Mucosa of descending colon (tissue), 3 donors: ENCODE measurements around the gene KLHL20. TPM values are rescaled to one million over a fixed set of nuclear protein-coding genes. Genes with fewer than 3 reads are reported as not detected.
"Not testable (repeated sequence)": the region's sequence is repeated elsewhere in the genome, so short reads cannot be mapped to it uniquely, and the experiment has no call there.

Experiments
- ATAC-seq: fragments of 200-7000 bp; cut with Tn5 transposase; one replicate; pipeline ENCODE4 v1.9.1; 2020; ENCODE audit warnings: mild to moderate bottlenecking, moderate library complexity
- DNase-seq, 3 donors: peaks; one replicate each; pipeline ENCODE4 v3.0.0-alpha.2; 2020
- H3K36me3 ChIP-seq: fragments of 200-600 bp; one replicate; pipeline ENCODE4 v1.8.0; 2021; ENCODE audit warnings: low read depth, mild to moderate bottlenecking
- H3K4me1 ChIP-seq: fragments of 200-600 bp; one replicate; pipeline ENCODE4 v1.8.0; 2021; ENCODE audit warnings: low read depth, mild to moderate bottlenecking
- H3K4me3 ChIP-seq: fragments of 200-600 bp; one replicate; pipeline ENCODE4 v1.8.0; 2021; ENCODE audit warnings: mild to moderate bottlenecking
- H3K9me3 ChIP-seq: fragments of 200-600 bp; one replicate; pipeline ENCODE4 v1.8.0; 2021; ENCODE audit warnings: mild to moderate bottlenecking
- intact Hi-C, 2 donors: fragments of 100-400 bp; cut with DNase I in 1 of 2; cut with micrococcal nuclease in 1 of 2; formaldehyde crosslinking; loops; one replicate each; pipeline versions ENCODE4 v1.11.0 to v1.11.1; 2022; cut with DNase I, micrococcal nuclease
- total RNA-seq, 3 donors: library from RNA; stranded (reverse); fragmentation: NEBNext Ultra II Directional in 2 of 3; extraction: Animal tissue kit (Norgen Biotek cat#: 25700) in 2 of 3; gene quantifications; one replicate each; pipeline versions ENCODE4 v1.2.1 to v1.2.4, GENCODE V29; 2021 to 2023
- TF ChIP-seq, protein P1 (sequence below): fragments of 200-600 bp; IDR thresholded peaks from one replicate; pipeline ENCODE4 v1.8.0; 2022; ENCODE audit warnings: antibody characterized with exemption, mild to moderate bottlenecking
- donor health status: DM: no; HTN: no; CAD: no; lungs with moderate emphysema.
- donor health status: DM: no; HTN: no; CAD: no.
- donor health status: DM: no; HTN: yes; CAD: no.

The KLHL20 gene
- total RNA-seq, 3 donors from 2014 or later: 18.3 to 34.8 (median 25.1) TPM

DNA sequence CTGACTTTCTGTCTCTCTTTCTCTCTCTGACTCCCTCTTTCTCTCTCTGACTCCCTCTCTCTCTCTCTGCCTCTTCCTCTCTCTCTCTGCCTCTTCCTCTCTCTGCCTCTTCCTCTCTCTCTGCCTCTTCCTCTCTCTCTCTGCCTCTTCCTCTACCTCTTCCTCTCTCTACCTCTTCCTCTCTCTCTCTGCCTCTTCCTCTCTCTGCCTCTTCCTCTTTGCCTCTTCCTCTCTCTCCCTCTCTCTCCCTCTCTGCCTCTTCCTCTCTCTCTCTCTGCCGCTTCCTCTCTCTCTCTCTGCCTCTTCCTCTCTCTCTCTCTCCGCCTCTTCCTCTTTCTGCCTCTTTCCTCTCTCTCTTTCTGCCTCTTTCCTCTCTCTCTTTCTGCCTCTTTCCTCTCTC, 26.5 kb upstream of the KLHL20 start:
- DNase-seq (no peak), ATAC-seq (no peak)
- intact Hi-C loops: no loop called here
- Histone ChIP-seq H3K9me3 (no peaks in the 10 kb centered on the region), H3K4me1 (peaks cover 6% of the 10 kb centered on the region), H3K4me3 (no peak overlapping the region), H3K36me3 (no peaks in the 10 kb centered on the region)
- TF ChIP-seq, protein P1, sequence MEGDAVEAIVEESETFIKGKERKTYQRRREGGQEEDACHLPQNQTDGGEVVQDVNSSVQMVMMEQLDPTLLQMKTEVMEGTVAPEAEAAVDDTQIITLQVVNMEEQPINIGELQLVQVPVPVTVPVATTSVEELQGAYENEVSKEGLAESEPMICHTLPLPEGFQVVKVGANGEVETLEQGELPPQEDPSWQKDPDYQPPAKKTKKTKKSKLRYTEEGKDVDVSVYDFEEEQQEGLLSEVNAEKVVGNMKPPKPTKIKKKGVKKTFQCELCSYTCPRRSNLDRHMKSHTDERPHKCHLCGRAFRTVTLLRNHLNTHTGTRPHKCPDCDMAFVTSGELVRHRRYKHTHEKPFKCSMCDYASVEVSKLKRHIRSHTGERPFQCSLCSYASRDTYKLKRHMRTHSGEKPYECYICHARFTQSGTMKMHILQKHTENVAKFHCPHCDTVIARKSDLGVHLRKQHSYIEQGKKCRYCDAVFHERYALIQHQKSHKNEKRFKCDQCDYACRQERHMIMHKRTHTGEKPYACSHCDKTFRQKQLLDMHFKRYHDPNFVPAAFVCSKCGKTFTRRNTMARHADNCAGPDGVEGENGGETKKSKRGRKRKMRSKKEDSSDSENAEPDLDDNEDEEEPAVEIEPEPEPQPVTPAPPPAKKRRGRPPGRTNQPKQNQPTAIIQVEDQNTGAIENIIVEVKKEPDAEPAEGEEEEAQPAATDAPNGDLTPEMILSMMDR: no peak

DNA sequence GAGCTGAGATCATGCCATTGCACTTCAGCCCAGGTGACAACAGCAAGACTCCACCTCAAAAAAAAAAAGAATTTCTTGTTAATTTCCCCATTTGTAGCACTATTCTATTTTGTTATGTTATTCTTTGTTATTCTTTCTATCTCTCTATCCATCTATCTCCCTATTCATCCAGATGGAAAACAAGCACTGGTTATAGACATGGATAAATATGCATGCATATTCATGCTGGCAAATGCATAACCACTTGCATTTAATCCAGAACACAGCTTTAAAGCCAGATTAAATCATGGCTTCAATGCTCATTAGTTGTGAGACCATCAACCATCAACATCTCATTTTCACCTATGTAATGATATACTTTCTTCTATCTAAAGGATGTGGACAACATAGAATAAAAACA, 21.5 kb upstream of the KLHL20 start:
- Histone ChIP-seq H3K4me3 (no peak overlapping the region), H3K9me3 (no peaks in the 10 kb centered on the region), H3K36me3 (no peaks in the 10 kb centered on the region), H3K4me1 (no peaks in the 10 kb centered on the region)
- no peak for DNase-seq
- TF ChIP-seq, protein P1: no peak
- intact Hi-C loops: no loop called here
- no peak for ATAC-seq

DNA sequence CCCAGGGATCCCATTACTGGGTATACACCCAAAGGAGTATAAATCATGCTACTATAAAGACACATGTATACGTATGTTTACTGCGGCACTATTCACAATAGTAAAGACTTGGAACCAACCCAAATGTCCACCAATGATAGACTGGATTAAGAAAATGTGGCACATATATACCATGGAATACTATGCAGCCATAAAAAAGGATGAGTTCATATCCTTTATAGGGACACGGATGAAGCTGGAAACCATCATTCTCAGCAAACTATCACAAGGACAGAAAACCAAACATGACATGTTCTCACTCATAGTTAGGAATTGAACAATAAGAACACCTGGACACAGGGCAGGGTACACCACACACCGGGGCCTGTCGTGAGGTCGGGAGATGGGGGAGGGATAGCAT, 13.5 kb upstream of the KLHL20 start:
- DNase-seq, H3K9me3 ChIP-seq, H3K4me3 ChIP-seq, ATAC-seq, H3K36me3 ChIP-seq, intact Hi-C loops, H3K4me1 ChIP-seq: not testable (repeated sequence)

DNA sequence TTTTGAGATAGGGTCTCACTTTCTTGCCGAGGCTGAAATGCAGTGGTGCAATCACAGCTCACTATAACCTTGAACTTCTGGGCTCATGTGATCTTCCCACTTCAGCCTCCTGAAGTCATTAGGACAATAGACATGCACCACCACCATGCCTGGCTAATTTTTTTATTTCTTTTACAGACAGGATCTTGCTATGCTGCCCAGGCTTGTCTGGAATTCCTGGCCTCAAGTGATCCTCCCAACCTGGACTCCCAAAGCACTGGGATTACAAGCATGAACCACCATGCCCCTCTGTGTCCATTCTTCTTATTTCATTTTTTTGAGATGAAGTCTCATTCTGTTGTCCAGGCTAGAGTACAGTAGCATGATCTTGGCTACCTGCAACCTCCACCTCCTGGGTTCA, 12.0 kb upstream of the KLHL20 start:
- no peaks in the 10 kb centered on the region for H3K36me3 ChIP-seq
- ATAC-seq (no peak), DNase-seq (no peak)
- H3K4me3 ChIP-seq: no peak overlapping the region
- TF ChIP-seq, protein P1: no peak
- intact Hi-C loops: no loop called here
- no peaks in the 10 kb centered on the region for H3K9me3 ChIP-seq
- no peaks in the 10 kb centered on the region for H3K4me1 ChIP-seq

DNA sequence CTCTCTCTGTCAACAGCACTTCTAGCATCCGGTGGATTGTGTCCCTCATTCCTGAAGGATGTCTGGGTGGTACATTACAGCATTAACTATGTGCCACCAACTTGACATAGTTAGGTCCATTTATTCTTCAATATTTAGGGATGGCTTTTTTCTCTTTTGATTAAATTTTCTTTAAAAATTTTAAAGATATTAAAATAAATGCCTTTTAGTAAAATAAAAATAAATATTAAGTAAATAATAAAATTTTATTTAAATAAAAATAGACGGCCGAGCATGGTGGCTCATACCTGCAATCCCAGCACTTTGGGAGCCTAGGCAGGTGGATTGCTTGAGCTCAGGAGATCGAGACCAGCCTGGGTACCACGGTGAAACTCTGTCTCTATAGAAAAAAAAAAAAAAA, 9.7 kb upstream of the KLHL20 start:
- H3K4me3 ChIP-seq: no peak overlapping the region
- no peaks in the 10 kb centered on the region for H3K4me1 ChIP-seq
- DNase-seq: no peak
- TF ChIP-seq, protein P1: no peak
- ATAC-seq: no peak
- H3K9me3 ChIP-seq: no peaks in the 10 kb centered on the region
- H3K36me3 ChIP-seq: no peaks in the 10 kb centered on the region
- intact Hi-C loops: no loop called here

DNA sequence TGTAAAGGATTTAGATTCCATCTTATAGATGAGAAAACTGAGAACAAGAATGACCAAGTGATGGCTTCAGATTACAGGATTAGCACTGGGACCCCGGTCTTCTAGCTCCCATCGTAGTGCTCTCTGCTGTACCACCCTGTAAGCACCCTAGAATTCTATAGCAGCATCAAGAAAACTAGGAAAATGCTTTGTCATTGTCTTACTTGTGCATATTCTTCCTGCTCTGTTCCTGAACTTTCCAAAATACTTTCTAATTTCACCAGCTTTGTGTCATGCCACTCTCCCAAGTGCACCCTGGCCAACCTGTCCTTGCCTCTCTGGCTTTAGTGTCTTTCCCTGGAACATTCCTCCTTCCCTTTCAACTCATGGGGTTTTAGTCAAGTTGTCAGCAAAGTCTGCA, 6.0 kb upstream of the KLHL20 start:
- DNase-seq (no peak), ATAC-seq (no peak)
- Histone ChIP-seq H3K36me3 (no peaks in the 10 kb centered on the region), H3K4me3 (no peak overlapping the region), H3K9me3 (no peaks in the 10 kb centered on the region), H3K4me1 (no peaks in the 10 kb centered on the region)
- intact Hi-C loops: no loop called here
- TF ChIP-seq, protein P1: no peak
